ENCODE measurements around the gene DPH6.

GRCh38 chr15:35445891-35446290 lies 100.1 kb downstream of the DPH6 start:
- TF ChIP-seq CTCF (IDR thresholded peaks at IDR 0.05) (no peak), POLR2A (IDR thresholded peaks at IDR 0.05) (no peak)
